SK-N-SH (cell line): ENCODE measurements around the gene ARHGDIG. TPM values are rescaled to one million over a fixed set of nuclear protein-coding genes. Genes with fewer than 3 reads are reported as not detected.

Source experiments
- CTCF ChIA-PET: fragments of 300-600, 350-600 bp; formaldehyde crosslinking; extraction: SDS; loops from one replicate; lab custom pipeline; 2021; lab: Yijun Ruan, JAX
- POLR2A ChIA-PET: fragments of 350-600 bp; sonication (Branson Sonifier 250); formaldehyde crosslinking; extraction: SDS; loops from one replicate; lab custom pipeline; 2020; ENCODE audit warnings: antibody characterized with exemption, inconsistent platforms; lab: Yijun Ruan, JAX
- DNase-seq: peaks from one replicate; pipeline ENCODE4 v3.0.0; 2012
- H2AFZ ChIP-seq: fragments of 200-600 bp; sonication (generic); 2 replicates; pipeline ENCODE4 v1.8.1; 2016; ENCODE audit warnings: antibody characterized with exemption, mild to moderate bottlenecking, low read depth
- H3F3A ChIP-seq: fragments of 200-600 bp; sonication (generic); replicated peaks from 2 replicates; pipeline ENCODE3; 2016; ENCODE audit warnings: antibody characterized with exemption, mild to moderate bottlenecking; ENCODE audit not compliant: insufficient read depth
- H3K27ac ChIP-seq, 2 experiments: fragments of 200-500 bp in 1 of 2; fragments of 200-600 bp in 1 of 2; sonication (Bioruptor generic) in 1 of 2; sonication (generic), shearing (Covaris generic) in 1 of 2; 2 replicates each; pipeline versions ENCODE4 v1.5.1 to v1.6.1; 2014 to 2016; ENCODE audit warnings: low read depth in 2 of 2, inconsistent platforms in 1 of 2, low read length in 1 of 2, mild to moderate bottlenecking in 1 of 2, mixed read lengths in 1 of 2
- H3K27me3 ChIP-seq: fragments of 200-600 bp; sonication (generic), shearing (Covaris generic); 2 replicates; pipeline ENCODE4 v1.6.1; 2016; ENCODE audit warnings: mixed run types; ENCODE audit not compliant: insufficient read depth
- H3K36me3 ChIP-seq, 2 experiments: fragments of 200-500 bp in 1 of 2; fragments of 200-600 bp in 1 of 2; sonication (Bioruptor generic) in 1 of 2; sonication (generic) in 1 of 2; replicated peaks in 1 of 2; 2 replicates each; pipeline versions ENCODE3 to v1.5.1; 2014 to 2016; ENCODE audit warnings: low read length in 1 of 2, mild to moderate bottlenecking in 1 of 2; ENCODE audit not compliant: insufficient read depth in 2 of 2, control insufficient read depth in 1 of 2
- H3K4me1 ChIP-seq, 2 experiments: fragments of 200-500 bp in 1 of 2; fragments of 200-600 bp in 1 of 2; sonication (Bioruptor generic) in 1 of 2; sonication (generic), shearing (Covaris generic) in 1 of 2; 2 replicates each; pipeline versions ENCODE4 v1.5.1 to v1.6.1; 2014 to 2016; ENCODE audit warnings: low read depth in 1 of 2, low read length in 1 of 2, mixed run types in 1 of 2; ENCODE audit not compliant: insufficient read depth in 2 of 2, control insufficient read depth in 1 of 2
- H3K4me2 ChIP-seq: fragments of 200-600 bp; sonication (generic), shearing (Covaris generic); 2 replicates; pipeline ENCODE4 v1.6.1; 2017; ENCODE audit warnings: mixed run types
- H3K4me3 ChIP-seq, 2 experiments: fragments of 200-500 bp in 1 of 2; fragments of 200-600 bp in 1 of 2; sonication (Bioruptor generic) in 1 of 2; sonication (generic), shearing (Covaris generic) in 1 of 2; 2 replicates each; pipeline versions ENCODE4 v1.5.1 to v1.8.1; 2014 to 2016; ENCODE audit warnings: low read depth in 2 of 2, inconsistent platforms in 1 of 2, low read length in 1 of 2, mild to moderate bottlenecking in 1 of 2, mixed read lengths in 1 of 2, moderate library complexity in 1 of 2
- H3K79me2 ChIP-seq: fragments of 200-600 bp; sonication (generic); 2 replicates; pipeline ENCODE4 v1.8.1; 2017; ENCODE audit warnings: mild to moderate bottlenecking; ENCODE audit not compliant: insufficient read depth
- H3K9ac ChIP-seq: fragments of 200-600 bp; sonication (generic); 2 replicates; pipeline ENCODE4 v1.6.1; 2017; ENCODE audit warnings: mixed run types
- H3K9me2 ChIP-seq: fragments of 200-600 bp; sonication (generic); 2 replicates; pipeline ENCODE4 v1.6.1; 2017; ENCODE audit warnings: mixed run types
- H3K9me3 ChIP-seq: fragments of 200-600 bp; sonication (generic); 2 replicates; pipeline ENCODE4 v1.6.1; 2017; ENCODE audit warnings: mixed run types, mild to moderate bottlenecking, moderate library complexity
- H4K20me1 ChIP-seq: fragments of 200-600 bp; sonication (generic); 2 replicates; pipeline ENCODE4 v1.6.1; 2017; ENCODE audit warnings: mild to moderate bottlenecking, mixed run types; ENCODE audit not compliant: insufficient read depth
- CHD2 ChIP-seq: fragments of 150-350 bp; IDR thresholded peaks from 2 replicates; pipeline ENCODE4 v1.6.1; 2018; ENCODE audit warnings: low read length; ENCODE audit not compliant: partially characterized antibody
- EP300 ChIP-seq, 2 experiments: IDR thresholded peaks; 2 replicates each; pipeline versions ENCODE4 v1.4.0 to v1.6.1; 2012; ENCODE audit warnings: borderline replicate concordance in 1 of 2, low read depth in 1 of 2, low read length in 1 of 2
- FOSL2 ChIP-seq: IDR thresholded peaks from 2 replicates; pipeline ENCODE4 v1.4.0; 2012; ENCODE audit warnings: low read depth, mild to moderate bottlenecking, moderate library complexity, borderline replicate concordance
- GABPA ChIP-seq: IDR thresholded peaks from 2 replicates; pipeline ENCODE4 v1.4.0; 2012; ENCODE audit warnings: low read depth, mild to moderate bottlenecking
- IRF3 ChIP-seq: fragments of 150-350 bp; IDR thresholded peaks from 2 replicates; pipeline ENCODE4 v1.6.1; 2016; ENCODE audit warnings: mild to moderate bottlenecking, low read depth, low read length
- RAD21 ChIP-seq: IDR thresholded peaks from 2 replicates; pipeline ENCODE4 v1.6.1; 2012; ENCODE audit warnings: mild to moderate bottlenecking, low read length
- RCOR1 ChIP-seq: fragments of 150-350 bp; IDR thresholded peaks from 2 replicates; pipeline ENCODE4 v1.6.1; 2017; ENCODE audit warnings: antibody characterized with exemption, low read length
- RFX5 ChIP-seq: IDR thresholded peaks from 2 replicates; pipeline ENCODE4 v1.6.1; 2012; ENCODE audit warnings: mild to moderate bottlenecking, improper control_type of control experiment, low read length
- TCF12 ChIP-seq: IDR thresholded peaks from 2 replicates; pipeline ENCODE4 v1.4.0; 2012
- YY1 ChIP-seq: IDR thresholded peaks from 2 replicates; pipeline ENCODE4 v1.4.0; 2012; ENCODE audit warnings: low read depth, mild to moderate bottlenecking
- WGBS: methylation state at CpG from one replicate; pipeline ENCODE4 v1.1.6; 2017; ENCODE audit warnings: low lambda C conversion rate; 5-methylcytosine and 5-hydroxymethylcytosine counted together
- polyA plus RNA-seq, 3 experiments: library from polyadenylated mRNA; depleted of rRNA; stranded (reverse); fragments of >200 nt; gene quantifications; 2 replicates each; pipeline ENCODE4 v1.2.3, GENCODE V29; 2012
- TF ChIP-seq, protein P1 (sequence below): fragments of 150-350 bp; IDR thresholded peaks from 2 replicates; pipeline ENCODE4 v1.6.1; 2017; ENCODE audit warnings: antibody characterized with exemption, low read length, low read depth, borderline replicate concordance
- TF ChIP-seq, protein P2 (sequence below): IDR thresholded peaks from 2 replicates; pipeline ENCODE4 v1.4.0; 2012; ENCODE audit warnings: low read depth

Gene ARHGDIG
- polyA plus RNA-seq, 1 of the 3 experiments (the other 2 are of a cell fraction), result 4.8 TPM

DNA sequence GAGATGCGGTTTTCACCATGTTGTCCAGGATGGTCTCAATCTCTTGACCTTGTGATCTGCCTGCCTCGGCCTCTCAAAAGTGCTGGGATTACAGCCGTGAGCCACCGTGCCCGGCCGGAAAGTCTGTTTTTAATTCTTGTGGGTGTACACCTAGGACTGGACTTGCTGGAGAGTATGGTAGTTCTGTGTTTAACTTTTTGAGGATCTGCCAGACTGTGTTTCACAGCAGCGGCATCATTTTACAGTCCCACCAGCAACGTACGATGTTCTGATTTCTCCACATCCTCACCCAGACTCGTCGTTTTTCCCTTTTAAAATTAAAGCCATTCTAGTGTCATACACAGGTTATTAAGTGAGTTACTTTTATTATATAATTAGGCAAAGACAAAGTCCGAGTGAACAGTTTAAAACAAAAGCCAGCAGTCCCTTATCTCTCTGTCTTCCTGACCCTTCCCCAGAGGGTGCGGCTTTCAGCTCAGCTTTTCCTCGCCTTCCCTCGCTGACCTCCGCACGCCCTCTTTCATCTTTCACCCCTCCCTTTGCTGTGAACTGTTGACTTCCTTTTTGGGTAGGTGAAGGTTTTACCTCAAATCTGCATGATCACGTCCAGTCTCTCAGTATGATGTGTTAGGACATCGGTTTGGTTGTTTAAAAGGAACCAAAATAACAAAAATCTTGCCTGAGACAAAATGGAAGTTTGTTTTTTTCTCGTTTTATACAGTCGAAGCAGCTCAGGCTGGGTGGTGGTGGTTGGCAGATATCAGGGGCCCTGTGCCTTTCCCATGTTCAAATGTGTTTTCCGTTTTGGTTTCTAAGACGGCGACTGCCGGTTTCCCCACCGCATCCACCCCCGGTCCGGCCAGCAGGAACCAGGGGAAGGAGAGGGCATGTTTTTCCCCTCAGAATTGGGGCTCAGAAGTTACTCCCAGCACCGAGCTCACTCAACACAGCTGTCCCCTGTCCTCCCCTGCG, 27.7 kb upstream of the ARHGDIG start (continued):
- TF ChIP-seq, protein P1, sequence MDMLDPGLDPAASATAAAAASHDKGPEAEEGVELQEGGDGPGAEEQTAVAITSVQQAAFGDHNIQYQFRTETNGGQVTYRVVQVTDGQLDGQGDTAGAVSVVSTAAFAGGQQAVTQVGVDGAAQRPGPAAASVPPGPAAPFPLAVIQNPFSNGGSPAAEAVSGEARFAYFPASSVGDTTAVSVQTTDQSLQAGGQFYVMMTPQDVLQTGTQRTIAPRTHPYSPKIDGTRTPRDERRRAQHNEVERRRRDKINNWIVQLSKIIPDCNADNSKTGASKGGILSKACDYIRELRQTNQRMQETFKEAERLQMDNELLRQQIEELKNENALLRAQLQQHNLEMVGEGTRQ, result no peak
- TF ChIP-seq YY1, result no peak

- Histone ChIP-seq H2AFZ (no peak overlapping the region), H3K27me3 (no peaks in the 10 kb centered on the region), H3K9me2 (no peaks in the 10 kb centered on the region), H3K4me3 (no peak overlapping the region), H3K4me1 (no peaks in the 10 kb centered on the region; a peak in 1 of 4 replicates), H3F3A (no peaks in the 10 kb centered on the region), H3K4me2 (no peak overlapping the region), H3K9ac (no peak overlapping the region), H3K9me3 (no peaks in the 10 kb centered on the region), H3K27ac (no peak overlapping the region), H4K20me1 (no peaks in the 10 kb centered on the region), H3K79me2 (no peaks in the 10 kb centered on the region), H3K36me3 (peaks cover 11 to 13% of the 10 kb centered on the region in 2 experiments)
- ChIA-PET CTCF (interaction anchor here (1.0 to 2.6 kb wide), 3 partner anchors 10 to 25 kb away, joined by 3 to 5 read pairs (median 4); partner anchors contain the start of gene LUC7L), POLR2A (no interaction called here)
- no peak for DNase-seq
- WGBS, result 97% methylated on average over 6 of the region's 6 CpGs
- no peak for TF ChIP-seq FOSL2
- no peak for TF ChIP-seq RFX5
- TF ChIP-seq TCF12, result no peak
- TF ChIP-seq EP300 (IDR thresholded peaks at IDR 0.05; ENCODE audit: borderline replicate concordance in 1 of 2, low read depth in 1 of 2, low read length in 1 of 2), result no peak
- no peak for TF ChIP-seq RAD21
- TF ChIP-seq GABPA, result no peak
- no peak for TF ChIP-seq IRF3
- TF ChIP-seq, protein P2, sequence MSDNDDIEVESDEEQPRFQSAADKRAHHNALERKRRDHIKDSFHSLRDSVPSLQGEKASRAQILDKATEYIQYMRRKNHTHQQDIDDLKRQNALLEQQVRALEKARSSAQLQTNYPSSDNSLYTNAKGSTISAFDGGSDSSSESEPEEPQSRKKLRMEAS, result no peak
- no peak for TF ChIP-seq RCOR1
- no peak for TF ChIP-seq CHD2
Observed at GRCh38 chr16:253833-254232, 26.6 kb upstream of the ARHGDIG start.
